ENCODE measurements around the gene POLA1. TPM values are rescaled to one million over a fixed set of nuclear protein-coding genes. Genes with fewer than 3 reads are reported as not detected.

POLA1 gene
- total RNA-seq, 2 donors from 2014 or later = 24.4 to 53.6 TPM

GRCh38 chrX:24886916-24887315, 193.2 kb downstream of the POLA1 start:
- TF ChIP-seq, protein P1, sequence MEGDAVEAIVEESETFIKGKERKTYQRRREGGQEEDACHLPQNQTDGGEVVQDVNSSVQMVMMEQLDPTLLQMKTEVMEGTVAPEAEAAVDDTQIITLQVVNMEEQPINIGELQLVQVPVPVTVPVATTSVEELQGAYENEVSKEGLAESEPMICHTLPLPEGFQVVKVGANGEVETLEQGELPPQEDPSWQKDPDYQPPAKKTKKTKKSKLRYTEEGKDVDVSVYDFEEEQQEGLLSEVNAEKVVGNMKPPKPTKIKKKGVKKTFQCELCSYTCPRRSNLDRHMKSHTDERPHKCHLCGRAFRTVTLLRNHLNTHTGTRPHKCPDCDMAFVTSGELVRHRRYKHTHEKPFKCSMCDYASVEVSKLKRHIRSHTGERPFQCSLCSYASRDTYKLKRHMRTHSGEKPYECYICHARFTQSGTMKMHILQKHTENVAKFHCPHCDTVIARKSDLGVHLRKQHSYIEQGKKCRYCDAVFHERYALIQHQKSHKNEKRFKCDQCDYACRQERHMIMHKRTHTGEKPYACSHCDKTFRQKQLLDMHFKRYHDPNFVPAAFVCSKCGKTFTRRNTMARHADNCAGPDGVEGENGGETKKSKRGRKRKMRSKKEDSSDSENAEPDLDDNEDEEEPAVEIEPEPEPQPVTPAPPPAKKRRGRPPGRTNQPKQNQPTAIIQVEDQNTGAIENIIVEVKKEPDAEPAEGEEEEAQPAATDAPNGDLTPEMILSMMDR (conservative IDR thresholded peaks at IDR 0.05) = no peak
- Histone ChIP-seq H3K9ac (ENCODE audit: extremely low read depth, low read length, poor library complexity, severe bottlenecking) (no peak overlapping the region), H3K4me1 (ENCODE audit: control insufficient read depth, insufficient read depth, low read length) (no peaks in the 10 kb centered on the region), H3K4me3 (ENCODE audit: low read length) (no peak overlapping the region), H3K36me3 (ENCODE audit: control insufficient read depth, insufficient read depth, low read length) (peaks cover 3% of the 10 kb centered on the region), H3K9me3 (ENCODE audit: control insufficient read depth, low read length) (no peaks in the 10 kb centered on the region), H3K27me3 (ENCODE audit: control insufficient read depth, insufficient read depth, low read length, poor library complexity, severe bottlenecking) (no peaks in the 10 kb centered on the region), H3K27ac (ENCODE audit: low read depth, low read length) (no peak overlapping the region)
- peaks cover 20% of the 10 kb centered on the region for H3K36me3 Mint-ChIP-seq (ENCODE audit: low read depth)
- peaks cover 33% of the 10 kb centered on the region for H3K4me1 Mint-ChIP-seq
- no peak overlapping the region for H3K4me3 Mint-ChIP-seq
- DNase-seq = no peak
- no peak overlapping the region for H3K27ac Mint-ChIP-seq
- no peaks in the 10 kb centered on the region for H3K27me3 Mint-ChIP-seq (ENCODE audit: insufficient read depth)
- no peaks in the 10 kb centered on the region for H3K9me3 Mint-ChIP-seq
- 89% methylated on average over 3 of the region's 4 CpGs; no CpG with 5 or more reads in 1 of the 2 experiments for WGBS, 2 experiments (ENCODE audit: insufficient coverage in 1 of 2, insufficient read length in 1 of 2)

GRCh38 chrX:24890677-24891076, 197.0 kb downstream of the POLA1 start:
- WGBS, 2 experiments (ENCODE audit: insufficient coverage in 1 of 2, insufficient read length in 1 of 2) = 100% methylated on average over 2 of the region's 2 CpGs; no CpG with 5 or more reads in 1 of the 2 experiments
- peaks cover 8% of the 10 kb centered on the region for H3K9me3 Mint-ChIP-seq

GRCh38 chrX:24899391-24899790, 205.7 kb downstream of the POLA1 start:
- H3K27ac Mint-ChIP-seq = no peak overlapping the region
- no peaks in the 10 kb centered on the region for H3K27me3 Mint-ChIP-seq (ENCODE audit: insufficient read depth)
- Histone ChIP-seq H3K9me3 (ENCODE audit: control insufficient read depth, low read length) (no peaks in the 10 kb centered on the region), H3K4me3 (ENCODE audit: low read length) (no peak overlapping the region), H3K9ac (ENCODE audit: extremely low read depth, low read length, poor library complexity, severe bottlenecking) (no peak overlapping the region), H3K36me3 (ENCODE audit: control insufficient read depth, insufficient read depth, low read length) (no peaks in the 10 kb centered on the region), H3K27me3 (ENCODE audit: control insufficient read depth, insufficient read depth, low read length, poor library complexity, severe bottlenecking) (no peaks in the 10 kb centered on the region), H3K27ac (ENCODE audit: low read depth, low read length) (no peak overlapping the region), H3K4me1 (ENCODE audit: control insufficient read depth, insufficient read depth, low read length) (no peaks in the 10 kb centered on the region)
- no peaks in the 10 kb centered on the region for H3K9me3 Mint-ChIP-seq
- peaks cover 44% of the 10 kb centered on the region for H3K4me1 Mint-ChIP-seq
- TF ChIP-seq, protein P1 (conservative IDR thresholded peaks at IDR 0.05) = no peak
- 59 to 66% methylated on average over 3 to 6 of the region's 6 CpGs for WGBS, 2 experiments (ENCODE audit: insufficient coverage in 1 of 2, insufficient read length in 1 of 2)
- DNase-seq = no peak
- H3K4me3 Mint-ChIP-seq = no peak overlapping the region
- peaks cover 16% of the 10 kb centered on the region for H3K36me3 Mint-ChIP-seq (ENCODE audit: low read depth)

More at GRCh38 chrX:24890677-24891076, 197.0 kb downstream of the POLA1 start:
- Mint-ChIP-seq H3K27ac (no peak overlapping the region), H3K4me1 (peaks cover 20% of the 10 kb centered on the region), H3K27me3 (ENCODE audit: insufficient read depth) (no peaks in the 10 kb centered on the region), H3K4me3 (no peak overlapping the region), H3K36me3 (ENCODE audit: low read depth) (peaks cover 39% of the 10 kb centered on the region)
- TF ChIP-seq, protein P1 (conservative IDR thresholded peaks at IDR 0.05) = no peak
- no peak overlapping the region for H3K4me3 ChIP-seq (ENCODE audit: low read length)
- DNase-seq = no peak
- H3K36me3 ChIP-seq (ENCODE audit: control insufficient read depth, insufficient read depth, low read length) = peaks cover 3% of the 10 kb centered on the region
- no peaks in the 10 kb centered on the region for H3K27me3 ChIP-seq (ENCODE audit: control insufficient read depth, insufficient read depth, low read length, poor library complexity, severe bottlenecking)
- H3K9me3 ChIP-seq (ENCODE audit: control insufficient read depth, low read length) = peaks cover 7% of the 10 kb centered on the region
- H3K9ac ChIP-seq (ENCODE audit: extremely low read depth, low read length, poor library complexity, severe bottlenecking) = no peak overlapping the region
- no peaks in the 10 kb centered on the region for H3K4me1 ChIP-seq (ENCODE audit: control insufficient read depth, insufficient read depth, low read length)
- H3K27ac ChIP-seq (ENCODE audit: low read depth, low read length) = no peak overlapping the region
